Measurements from ENCODE around the gene CDKAL1. TPM values are rescaled to one million over a fixed set of nuclear protein-coding genes. Genes with fewer than 3 reads are reported as not detected.

CDKAL1 gene
- total RNA-seq, 1 experiment from 2014 or later = 20.6 TPM

DNA sequence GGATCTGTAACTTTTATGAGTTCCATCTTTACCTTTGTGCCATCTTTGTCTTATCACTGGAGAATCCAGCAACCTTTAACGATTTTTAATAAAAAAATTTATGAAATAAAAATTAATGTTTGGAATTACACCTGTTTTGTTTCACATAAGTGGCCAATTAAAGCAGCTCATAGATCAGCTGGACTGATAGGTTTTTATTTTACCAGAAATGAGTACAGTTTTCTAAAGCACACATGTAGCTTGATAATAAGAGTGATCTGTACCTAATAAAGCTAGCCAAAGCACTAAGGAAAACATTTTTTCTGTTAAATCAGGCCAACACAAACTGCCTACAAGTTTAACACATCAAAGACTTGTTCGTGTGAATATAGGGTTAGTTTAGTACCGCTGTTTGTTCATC is 500.1 kb downstream of the CDKAL1 start:
- ChIA-PET CTCF (no interaction called here), POLR2A (no interaction called here)
- Mint-ChIP-seq H3K4me3 (no peak overlapping the region), H3K9me3 (peaks cover 5% of the 10 kb centered on the region; the same call in 1 of the 2 replicates), H3K4me1 (no peaks in the 10 kb centered on the region), H3K36me3 (no peaks in the 10 kb centered on the region), H3K27me3 (ENCODE audit: low read depth) (no peaks in the 10 kb centered on the region), H3K27ac (no peak overlapping the region)
- DNase-seq (ENCODE audit: low spot score) = no peak
- TF ChIP-seq KAT7 (CRISPR knock-in tag; IDR thresholded peaks at IDR 0.05; ENCODE audit: borderline replicate concordance) = no peak
- TF ChIP-seq ETV6 (CRISPR knock-in tag; IDR thresholded peaks at IDR 0.05) = no peak
- TF ChIP-seq ZNF232 (CRISPR knock-in tag; IDR thresholded peaks at IDR 0.05) = no peak
- ATAC-seq = no peak

DNA sequence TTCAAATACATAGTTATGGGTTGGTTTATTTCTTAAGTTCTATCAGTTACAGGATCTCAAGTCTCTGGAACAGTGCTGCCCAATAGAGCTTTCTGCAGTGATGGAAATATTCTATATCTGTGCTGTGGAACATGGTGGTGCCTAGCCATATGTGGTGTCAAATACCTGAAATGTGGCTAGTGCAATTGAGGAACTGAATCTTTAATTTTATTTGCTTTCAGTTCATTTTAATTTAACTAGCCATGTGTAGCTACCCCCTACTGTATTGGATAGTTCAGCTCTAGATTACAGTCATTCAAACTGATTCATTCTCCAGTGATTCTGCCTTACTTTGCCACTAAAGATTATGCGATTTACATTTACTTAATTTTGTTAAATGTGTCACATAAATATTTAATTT is 503.2 kb downstream of the CDKAL1 start:
- no peaks in the 10 kb centered on the region for H3K27me3 Mint-ChIP-seq (ENCODE audit: low read depth)
- DNase-seq (ENCODE audit: low spot score) (no peak), ATAC-seq (no peak)
- H3K4me3 Mint-ChIP-seq = no peak overlapping the region
- H3K9me3 Mint-ChIP-seq = no peaks in the 10 kb centered on the region
- TF ChIP-seq, protein P1, sequence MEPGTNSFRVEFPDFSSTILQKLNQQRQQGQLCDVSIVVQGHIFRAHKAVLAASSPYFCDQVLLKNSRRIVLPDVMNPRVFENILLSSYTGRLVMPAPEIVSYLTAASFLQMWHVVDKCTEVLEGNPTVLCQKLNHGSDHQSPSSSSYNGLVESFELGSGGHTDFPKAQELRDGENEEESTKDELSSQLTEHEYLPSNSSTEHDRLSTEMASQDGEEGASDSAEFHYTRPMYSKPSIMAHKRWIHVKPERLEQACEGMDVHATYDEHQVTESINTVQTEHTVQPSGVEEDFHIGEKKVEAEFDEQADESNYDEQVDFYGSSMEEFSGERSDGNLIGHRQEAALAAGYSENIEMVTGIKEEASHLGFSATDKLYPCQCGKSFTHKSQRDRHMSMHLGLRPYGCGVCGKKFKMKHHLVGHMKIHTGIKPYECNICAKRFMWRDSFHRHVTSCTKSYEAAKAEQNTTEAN (CRISPR knock-in tag; IDR thresholded peaks at IDR 0.05) = no peak
- no peaks in the 10 kb centered on the region for H3K36me3 Mint-ChIP-seq
- no peak overlapping the region for H3K27ac Mint-ChIP-seq
- H3K4me1 Mint-ChIP-seq = peaks cover 3% of the 10 kb centered on the region
- ChIA-PET CTCF (no interaction called here), POLR2A (interaction anchor here (0.6 kb wide), 1 partner anchor 43 kb away, joined by 3 read pairs; no protein-coding TSS in a partner anchor)

DNA sequence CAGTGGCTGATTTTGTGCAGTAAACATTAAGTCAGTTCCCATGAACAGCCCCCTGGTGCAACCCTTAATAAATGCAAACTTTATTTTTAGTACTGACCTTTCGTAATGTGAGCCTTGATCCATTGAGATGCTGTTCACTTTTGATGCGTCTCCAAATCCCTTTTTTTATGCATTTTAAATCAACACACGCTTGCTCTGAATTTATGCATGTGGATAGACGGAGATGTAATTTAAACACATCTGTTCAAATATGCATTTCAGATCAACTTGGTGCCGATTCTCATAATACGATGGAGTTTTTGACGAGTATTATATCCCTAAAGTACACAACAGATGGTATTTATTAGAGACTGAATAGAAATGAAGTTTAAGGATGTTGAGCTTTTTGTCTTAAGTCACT is 505.7 kb downstream of the CDKAL1 start:
- no peak for ATAC-seq
- H3K27me3 Mint-ChIP-seq (ENCODE audit: low read depth) = no peaks in the 10 kb centered on the region
- H3K27ac Mint-ChIP-seq = no peak overlapping the region
- H3K36me3 Mint-ChIP-seq = no peaks in the 10 kb centered on the region
- peaks cover 3% of the 10 kb centered on the region for H3K4me1 Mint-ChIP-seq
- no peaks in the 10 kb centered on the region for H3K9me3 Mint-ChIP-seq
- POLR2A ChIA-PET = interaction anchor here (0.6 kb wide), 1 partner anchor 11 kb away, joined by 3 read pairs; no protein-coding TSS in a partner anchor
- no peak for DNase-seq (ENCODE audit: low spot score)
- no peak overlapping the region for H3K4me3 Mint-ChIP-seq
- CTCF ChIA-PET = no interaction called here
- TF ChIP-seq ZNF263 (CRISPR knock-in tag; IDR thresholded peaks at IDR 0.05; ENCODE audit: low read depth) (no peak), JUN (CRISPR knock-in tag; IDR thresholded peaks at IDR 0.05) (no peak), FOXP1 (CRISPR knock-in tag; IDR thresholded peaks at IDR 0.05; ENCODE audit: borderline replicate concordance) (no peak), NR1H2 (CRISPR knock-in tag; IDR thresholded peaks at IDR 0.05) (no peak), TEAD4 (CRISPR knock-in tag; IDR thresholded peaks at IDR 0.05) (no peak), MXD4 (CRISPR knock-in tag; IDR thresholded peaks at IDR 0.05; ENCODE audit: borderline replicate concordance) (no peak), NFYB (CRISPR knock-in tag; conservative IDR thresholded peaks at IDR 0.05; ENCODE audit: low read depth) (no peak)
- TF ChIP-seq, protein P2, sequence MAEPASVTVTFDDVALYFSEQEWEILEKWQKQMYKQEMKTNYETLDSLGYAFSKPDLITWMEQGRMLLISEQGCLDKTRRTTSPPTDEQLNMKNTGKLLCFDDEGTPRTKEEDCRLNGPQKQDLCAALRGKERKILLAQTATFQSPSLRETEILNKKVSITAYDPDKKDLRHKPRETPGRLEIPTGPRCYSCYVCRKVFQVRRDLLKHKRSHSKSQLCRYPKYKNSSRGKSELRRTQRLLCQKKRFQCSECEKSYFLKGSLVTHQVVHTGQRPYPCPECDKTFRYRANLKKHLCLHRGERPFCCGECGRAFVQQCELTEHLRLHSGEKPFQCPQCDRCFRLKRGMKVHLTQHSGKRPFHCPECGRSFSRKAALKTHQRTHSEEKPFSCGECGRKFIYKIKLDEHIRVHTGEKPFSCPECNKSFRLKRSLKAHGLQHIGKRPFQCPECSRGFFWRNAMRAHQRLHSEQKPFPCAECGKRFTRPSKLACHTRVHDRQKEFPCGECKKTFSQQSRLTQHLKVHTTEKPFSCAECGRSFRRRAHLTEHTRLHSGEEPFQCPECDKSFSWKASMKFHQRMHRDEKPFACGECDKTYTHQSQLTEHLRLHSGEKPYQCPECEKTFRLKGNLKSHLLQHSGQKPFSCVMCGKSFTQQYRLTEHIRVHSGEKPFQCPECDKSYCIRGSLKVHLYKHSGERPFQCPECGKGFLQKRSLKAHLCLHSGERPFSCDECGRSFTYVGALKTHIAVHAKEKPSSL (CRISPR knock-in tag; conservative IDR thresholded peaks at IDR 0.05) = no peak
- TF ChIP-seq, protein P3, sequence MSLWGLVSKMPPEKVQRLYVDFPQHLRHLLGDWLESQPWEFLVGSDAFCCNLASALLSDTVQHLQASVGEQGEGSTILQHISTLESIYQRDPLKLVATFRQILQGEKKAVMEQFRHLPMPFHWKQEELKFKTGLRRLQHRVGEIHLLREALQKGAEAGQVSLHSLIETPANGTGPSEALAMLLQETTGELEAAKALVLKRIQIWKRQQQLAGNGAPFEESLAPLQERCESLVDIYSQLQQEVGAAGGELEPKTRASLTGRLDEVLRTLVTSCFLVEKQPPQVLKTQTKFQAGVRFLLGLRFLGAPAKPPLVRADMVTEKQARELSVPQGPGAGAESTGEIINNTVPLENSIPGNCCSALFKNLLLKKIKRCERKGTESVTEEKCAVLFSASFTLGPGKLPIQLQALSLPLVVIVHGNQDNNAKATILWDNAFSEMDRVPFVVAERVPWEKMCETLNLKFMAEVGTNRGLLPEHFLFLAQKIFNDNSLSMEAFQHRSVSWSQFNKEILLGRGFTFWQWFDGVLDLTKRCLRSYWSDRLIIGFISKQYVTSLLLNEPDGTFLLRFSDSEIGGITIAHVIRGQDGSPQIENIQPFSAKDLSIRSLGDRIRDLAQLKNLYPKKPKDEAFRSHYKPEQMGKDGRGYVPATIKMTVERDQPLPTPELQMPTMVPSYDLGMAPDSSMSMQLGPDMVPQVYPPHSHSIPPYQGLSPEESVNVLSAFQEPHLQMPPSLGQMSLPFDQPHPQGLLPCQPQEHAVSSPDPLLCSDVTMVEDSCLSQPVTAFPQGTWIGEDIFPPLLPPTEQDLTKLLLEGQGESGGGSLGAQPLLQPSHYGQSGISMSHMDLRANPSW (CRISPR knock-in tag; conservative IDR thresholded peaks at IDR 0.05; ENCODE audit: low read depth) = no peak
- TF ChIP-seq, protein P4, sequence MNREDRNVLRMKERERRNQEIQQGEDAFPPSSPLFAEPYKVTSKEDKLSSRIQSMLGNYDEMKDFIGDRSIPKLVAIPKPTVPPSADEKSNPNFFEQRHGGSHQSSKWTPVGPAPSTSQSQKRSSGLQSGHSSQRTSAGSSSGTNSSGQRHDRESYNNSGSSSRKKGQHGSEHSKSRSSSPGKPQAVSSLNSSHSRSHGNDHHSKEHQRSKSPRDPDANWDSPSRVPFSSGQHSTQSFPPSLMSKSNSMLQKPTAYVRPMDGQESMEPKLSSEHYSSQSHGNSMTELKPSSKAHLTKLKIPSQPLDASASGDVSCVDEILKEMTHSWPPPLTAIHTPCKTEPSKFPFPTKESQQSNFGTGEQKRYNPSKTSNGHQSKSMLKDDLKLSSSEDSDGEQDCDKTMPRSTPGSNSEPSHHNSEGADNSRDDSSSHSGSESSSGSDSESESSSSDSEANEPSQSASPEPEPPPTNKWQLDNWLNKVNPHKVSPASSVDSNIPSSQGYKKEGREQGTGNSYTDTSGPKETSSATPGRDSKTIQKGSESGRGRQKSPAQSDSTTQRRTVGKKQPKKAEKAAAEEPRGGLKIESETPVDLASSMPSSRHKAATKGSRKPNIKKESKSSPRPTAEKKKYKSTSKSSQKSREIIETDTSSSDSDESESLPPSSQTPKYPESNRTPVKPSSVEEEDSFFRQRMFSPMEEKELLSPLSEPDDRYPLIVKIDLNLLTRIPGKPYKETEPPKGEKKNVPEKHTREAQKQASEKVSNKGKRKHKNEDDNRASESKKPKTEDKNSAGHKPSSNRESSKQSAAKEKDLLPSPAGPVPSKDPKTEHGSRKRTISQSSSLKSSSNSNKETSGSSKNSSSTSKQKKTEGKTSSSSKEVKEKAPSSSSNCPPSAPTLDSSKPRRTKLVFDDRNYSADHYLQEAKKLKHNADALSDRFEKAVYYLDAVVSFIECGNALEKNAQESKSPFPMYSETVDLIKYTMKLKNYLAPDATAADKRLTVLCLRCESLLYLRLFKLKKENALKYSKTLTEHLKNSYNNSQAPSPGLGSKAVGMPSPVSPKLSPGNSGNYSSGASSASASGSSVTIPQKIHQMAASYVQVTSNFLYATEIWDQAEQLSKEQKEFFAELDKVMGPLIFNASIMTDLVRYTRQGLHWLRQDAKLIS (CRISPR knock-in tag; IDR thresholded peaks at IDR 0.05; ENCODE audit: borderline replicate concordance) = no peak
- TF ChIP-seq, protein P5, sequence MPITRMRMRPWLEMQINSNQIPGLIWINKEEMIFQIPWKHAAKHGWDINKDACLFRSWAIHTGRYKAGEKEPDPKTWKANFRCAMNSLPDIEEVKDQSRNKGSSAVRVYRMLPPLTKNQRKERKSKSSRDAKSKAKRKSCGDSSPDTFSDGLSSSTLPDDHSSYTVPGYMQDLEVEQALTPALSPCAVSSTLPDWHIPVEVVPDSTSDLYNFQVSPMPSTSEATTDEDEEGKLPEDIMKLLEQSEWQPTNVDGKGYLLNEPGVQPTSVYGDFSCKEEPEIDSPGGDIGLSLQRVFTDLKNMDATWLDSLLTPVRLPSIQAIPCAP (CRISPR knock-in tag; IDR thresholded peaks at IDR 0.05) = no peak
- TF ChIP-seq, protein P6, sequence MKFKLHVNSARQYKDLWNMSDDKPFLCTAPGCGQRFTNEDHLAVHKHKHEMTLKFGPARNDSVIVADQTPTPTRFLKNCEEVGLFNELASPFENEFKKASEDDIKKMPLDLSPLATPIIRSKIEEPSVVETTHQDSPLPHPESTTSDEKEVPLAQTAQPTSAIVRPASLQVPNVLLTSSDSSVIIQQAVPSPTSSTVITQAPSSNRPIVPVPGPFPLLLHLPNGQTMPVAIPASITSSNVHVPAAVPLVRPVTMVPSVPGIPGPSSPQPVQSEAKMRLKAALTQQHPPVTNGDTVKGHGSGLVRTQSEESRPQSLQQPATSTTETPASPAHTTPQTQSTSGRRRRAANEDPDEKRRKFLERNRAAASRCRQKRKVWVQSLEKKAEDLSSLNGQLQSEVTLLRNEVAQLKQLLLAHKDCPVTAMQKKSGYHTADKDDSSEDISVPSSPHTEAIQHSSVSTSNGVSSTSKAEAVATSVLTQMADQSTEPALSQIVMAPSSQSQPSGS (CRISPR knock-in tag; IDR thresholded peaks at IDR 0.05; ENCODE audit: borderline replicate concordance, low read depth) = no peak
- TF ChIP-seq, protein P7, sequence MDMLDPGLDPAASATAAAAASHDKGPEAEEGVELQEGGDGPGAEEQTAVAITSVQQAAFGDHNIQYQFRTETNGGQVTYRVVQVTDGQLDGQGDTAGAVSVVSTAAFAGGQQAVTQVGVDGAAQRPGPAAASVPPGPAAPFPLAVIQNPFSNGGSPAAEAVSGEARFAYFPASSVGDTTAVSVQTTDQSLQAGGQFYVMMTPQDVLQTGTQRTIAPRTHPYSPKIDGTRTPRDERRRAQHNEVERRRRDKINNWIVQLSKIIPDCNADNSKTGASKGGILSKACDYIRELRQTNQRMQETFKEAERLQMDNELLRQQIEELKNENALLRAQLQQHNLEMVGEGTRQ (CRISPR knock-in tag; IDR thresholded peaks at IDR 0.05) = no peak
- TF ChIP-seq, protein P8, sequence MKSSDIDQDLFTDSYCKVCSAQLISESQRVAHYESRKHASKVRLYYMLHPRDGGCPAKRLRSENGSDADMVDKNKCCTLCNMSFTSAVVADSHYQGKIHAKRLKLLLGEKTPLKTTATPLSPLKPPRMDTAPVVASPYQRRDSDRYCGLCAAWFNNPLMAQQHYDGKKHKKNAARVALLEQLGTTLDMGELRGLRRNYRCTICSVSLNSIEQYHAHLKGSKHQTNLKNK (CRISPR knock-in tag; IDR thresholded peaks at IDR 0.05) = no peak
